8988T (cell line): ENCODE measurements around the gene TSC1.

Source experiments
- DNase-seq: peaks from one replicate; pipeline ENCODE4 v3.0.0; 2011

The TSC1 gene

DNA sequence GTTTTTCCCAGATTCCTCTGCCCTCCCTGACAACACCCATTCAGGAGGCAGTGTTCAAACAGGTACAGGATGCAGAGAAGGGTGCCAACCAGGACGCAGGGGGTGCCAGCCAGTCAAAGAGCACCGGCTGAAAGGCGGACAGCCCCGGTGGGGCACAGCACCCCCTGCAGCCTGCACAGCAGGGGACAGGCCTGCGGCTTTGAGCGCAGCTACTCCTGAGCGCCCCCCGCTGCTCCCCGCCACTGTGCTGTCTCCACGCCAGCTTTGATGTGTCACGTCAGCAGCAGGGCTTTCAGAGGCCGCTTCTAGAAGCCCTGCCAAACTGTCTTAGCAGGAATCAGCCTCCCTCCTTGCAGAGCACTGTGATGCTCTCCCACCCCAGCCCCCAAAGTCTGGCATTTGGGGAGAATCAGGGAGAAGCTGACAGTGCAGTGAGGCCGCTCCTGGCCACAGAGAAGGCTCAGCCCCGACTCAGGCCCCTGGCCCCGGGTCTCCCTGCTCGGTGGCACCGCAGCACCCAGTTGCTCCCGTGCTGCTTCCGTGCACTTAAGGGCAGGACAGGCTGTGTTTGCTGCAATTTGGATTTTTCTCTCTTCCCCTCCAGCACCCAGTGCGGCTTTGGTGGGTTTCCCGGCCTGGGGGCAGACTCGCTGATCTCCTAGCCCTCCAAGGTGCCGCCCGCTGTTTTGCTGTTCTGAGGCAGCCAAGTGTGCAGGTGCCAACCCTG is 86.6 kb downstream of the TSC1 start:
- DNase-seq = no peak

DNA sequence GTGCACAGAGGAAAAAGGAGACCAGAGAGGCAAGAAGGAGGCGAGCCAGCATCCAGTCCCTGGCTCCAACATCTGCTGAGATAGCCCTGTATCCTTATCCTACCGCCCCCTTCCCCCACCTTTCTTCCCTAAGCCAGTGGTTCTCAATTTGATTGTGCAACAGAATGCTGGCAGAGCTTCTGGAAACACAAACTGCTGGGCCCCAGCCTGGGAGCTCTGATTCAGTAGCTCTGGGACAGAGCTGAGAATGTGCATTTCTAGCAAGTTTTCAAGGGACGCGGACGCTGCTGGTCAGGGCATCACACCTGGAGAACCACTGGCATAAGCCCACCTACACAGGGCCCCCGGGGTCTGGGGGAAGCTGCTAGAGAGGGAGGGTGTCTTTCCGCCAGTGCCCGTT is 87.4 kb downstream of the TSC1 start:
- no peak for DNase-seq

DNA sequence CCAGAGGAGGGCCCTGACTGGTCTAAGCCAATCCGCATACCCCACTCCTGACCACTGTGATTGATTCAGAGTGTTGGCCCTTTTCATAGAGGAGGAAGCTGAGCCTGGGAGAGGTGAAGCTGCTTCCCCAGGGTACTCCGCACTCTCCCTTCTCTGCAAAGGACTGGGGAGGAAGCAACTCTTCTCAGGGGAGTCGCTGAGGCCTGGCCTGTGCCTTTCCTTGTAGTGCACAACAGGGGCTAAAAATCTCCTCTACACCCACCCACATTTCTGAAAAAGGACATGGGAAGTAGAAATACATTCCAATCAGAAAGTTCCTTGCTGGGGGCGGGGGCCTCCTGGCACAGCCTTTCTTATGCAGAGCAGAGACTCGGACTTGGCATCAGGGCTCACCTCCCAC is 88.5 kb downstream of the TSC1 start:
- no peak for DNase-seq

DNA sequence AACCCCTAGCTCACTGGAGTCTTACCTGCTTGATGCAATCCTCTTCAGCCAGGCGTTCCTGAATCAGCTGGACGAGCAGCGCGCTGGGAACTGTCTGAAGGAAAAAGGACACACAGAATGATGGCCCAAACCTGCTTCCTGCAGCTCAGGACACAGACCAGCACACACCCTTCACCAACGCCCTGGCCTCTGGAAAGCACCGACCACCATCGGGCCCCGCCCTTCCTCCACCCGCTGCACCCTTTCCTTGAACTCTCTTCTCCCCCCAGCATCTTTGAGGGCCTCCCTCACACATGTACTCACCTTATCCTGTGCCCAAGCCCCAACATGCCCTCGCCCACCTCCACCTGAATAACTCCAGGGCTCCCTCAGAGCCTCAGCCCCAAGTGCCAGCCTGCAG is 89.6 kb downstream of the TSC1 start:
- no peak for DNase-seq

DNA sequence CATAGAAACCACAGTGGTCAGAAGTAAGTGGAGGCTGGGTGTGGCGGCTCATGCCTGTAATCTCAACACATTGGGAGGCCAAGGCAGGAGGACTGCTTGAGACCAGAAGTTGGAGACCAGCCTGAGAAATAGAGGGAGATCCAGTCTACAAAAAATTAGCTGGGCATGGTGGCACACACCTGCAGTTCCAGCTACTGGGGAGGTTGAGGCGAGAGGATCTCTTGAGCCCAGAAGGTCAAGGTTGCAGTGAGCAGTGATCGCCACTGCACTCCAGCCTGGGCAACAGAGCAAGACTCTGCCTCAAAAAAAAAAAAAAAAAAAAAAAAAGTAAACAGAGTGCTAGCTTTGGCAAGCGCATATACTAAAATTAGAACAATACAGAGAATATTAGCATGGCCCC is 90.9 kb downstream of the TSC1 start:
- DNase-seq = no peak

DNA sequence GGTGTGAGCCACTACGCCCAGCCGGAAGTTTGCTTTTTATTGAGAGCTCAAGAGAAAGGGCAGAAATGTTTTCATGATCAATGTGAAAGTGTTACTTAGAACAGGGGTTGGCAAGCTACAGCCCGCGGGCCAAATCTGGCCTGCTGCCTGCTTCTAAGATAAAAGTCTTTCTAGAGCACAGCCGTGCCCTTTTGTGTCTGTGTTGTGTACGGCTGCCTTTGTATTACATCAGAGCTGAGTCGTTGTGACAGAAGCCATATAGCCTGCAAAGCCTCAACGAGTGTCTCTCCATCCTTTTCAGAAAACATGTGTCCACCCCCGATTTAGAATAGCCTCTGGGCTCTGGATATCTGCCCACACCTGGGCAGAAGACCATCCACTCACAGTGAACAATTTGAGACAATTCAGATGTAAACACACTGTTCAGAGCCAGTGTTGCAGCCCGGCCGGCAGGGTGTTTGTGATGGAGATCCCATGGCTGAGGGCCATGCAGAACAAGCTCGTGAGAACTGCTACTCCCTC is 95.2 kb downstream of the TSC1 start:
- no peak for DNase-seq

DNA sequence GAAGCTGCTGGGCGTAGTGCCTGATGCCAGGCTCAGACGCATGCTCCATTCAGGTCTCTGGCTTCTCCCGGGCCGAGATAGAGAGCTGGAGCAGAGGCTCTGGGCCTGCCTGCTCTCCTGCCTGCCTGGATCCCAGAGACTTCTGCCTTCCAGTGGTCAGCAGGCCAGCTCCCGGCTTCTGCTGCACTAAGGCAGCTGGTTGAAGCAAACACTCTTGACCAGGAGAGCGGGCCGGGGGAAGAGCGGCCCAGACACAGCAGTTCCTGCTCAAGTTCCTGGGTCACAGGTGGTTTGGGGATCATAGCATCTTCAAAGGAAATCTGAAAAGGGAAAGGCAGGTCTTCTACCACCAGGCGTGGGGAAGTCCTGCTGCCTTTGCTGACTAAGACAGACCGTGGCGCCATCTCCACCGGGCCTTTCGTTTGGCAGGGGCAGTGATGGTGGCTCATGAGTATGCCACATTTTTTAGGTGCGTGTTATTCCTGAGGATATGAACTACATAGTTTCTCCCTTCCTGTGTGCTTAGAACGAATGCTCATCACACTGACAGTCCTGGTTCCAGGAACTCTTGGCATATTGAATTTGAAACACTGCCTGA is 97.4 kb downstream of the TSC1 start:
- DNase-seq = no peak

DNA sequence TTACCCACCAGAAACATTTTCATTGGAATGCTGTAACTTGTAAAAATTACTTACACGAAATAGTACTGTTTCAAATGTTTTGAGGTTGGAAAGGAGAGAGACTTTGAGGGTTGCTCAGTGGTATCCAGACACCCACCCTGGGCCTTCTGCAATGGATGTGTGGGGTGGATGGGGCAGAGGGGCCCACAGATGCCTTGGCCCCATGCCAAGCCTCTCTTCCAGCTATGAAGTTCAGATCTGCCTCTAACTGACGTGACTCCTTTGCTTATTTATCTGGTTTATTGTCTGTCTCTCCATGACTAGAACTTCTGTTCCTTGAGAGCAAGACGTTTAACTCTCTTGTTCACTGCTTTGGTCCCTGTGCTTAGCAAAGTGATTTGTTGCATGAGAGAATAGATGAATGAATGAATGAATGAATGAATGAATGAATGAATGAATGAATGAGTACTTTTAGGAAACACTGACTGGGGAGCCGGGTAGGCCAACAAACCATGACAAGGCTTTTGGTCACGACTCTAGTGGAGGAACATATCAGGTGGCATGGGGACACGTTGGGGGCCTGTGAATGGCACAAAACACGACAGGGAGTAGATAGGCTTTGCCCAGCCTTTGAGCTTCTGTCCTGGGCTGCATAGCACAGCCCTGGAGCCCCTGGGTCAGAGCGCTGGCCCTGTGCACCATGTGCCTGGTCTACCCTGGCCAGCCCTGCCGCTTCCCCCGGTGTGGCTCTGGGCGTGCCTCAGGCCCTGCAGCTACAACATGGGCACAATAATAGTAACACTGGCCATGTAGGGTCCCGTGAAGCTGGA is 98.1 kb downstream of the TSC1 start:
- DNase-seq = no peak

DNA sequence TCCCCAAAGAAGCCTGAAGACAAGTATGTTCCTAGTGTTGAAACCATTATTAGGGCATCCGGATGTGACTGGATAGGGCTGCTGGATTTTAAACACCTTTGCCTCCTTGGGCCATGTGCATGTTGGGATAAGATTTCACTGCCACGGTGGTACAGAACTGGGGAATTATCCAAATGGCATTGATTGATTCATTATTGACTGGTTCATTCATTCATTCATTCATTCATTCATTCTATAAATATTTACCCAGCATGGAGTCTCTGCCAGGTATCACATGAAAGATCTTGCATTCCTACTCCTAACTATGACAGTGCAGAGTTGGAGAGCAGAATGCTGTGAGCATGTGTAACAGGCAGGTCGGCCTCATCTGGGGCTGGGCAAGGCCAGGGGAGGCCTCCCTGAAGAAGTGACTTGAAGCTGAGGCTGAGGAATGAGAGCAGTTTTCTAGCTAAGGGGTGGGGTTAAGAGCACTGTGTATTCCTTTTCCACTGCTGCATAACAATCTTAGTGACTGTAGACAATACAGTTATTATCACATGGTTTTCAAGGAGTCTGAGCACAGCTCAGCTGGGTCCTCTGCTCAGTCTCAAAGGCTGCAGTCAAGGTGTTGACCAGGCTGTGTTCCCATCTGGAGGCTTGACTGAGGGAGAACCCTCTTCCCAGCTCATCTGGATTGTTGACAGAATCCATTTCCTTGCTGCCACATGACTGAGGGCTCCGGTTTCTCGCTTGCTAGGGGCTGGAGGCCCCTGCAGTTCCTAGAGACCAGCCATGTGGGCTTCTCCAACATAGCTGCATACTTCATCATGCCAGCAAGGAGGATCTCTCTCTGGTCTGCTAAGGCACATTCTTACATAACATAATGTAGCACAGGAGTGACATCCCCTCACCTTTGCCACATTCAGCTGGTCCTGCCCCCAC is 102.0 kb downstream of the TSC1 start:
- DNase-seq = no peak
